MCF 10A (cell line): ENCODE measurements around the gene SLC38A3. TPM values are rescaled to one million over a fixed set of nuclear protein-coding genes. Genes with fewer than 3 reads are reported as not detected.

Experiments used
- BruUV-seq: library from RNA; stranded (reverse); fragments of 400-500 nt; replicated peaks from 2 replicates; lab custom pipeline; 2021; lab: Mats Ljungman, UMichigan
- CTCF ChIA-PET: fragments of 300-600 bp; sonication (Branson Sonifier 250); formaldehyde crosslinking; extraction: SDS; loops from one replicate; lab custom pipeline; 2021; ENCODE audit warnings: antibody characterized with exemption, inconsistent platforms; lab: Yijun Ruan, JAX
- POLR2A ChIA-PET: fragments of 300-600, 350-650 bp; sonication (Branson Sonifier 250); formaldehyde crosslinking; extraction: SDS; loops from one replicate; lab custom pipeline; 2020; ENCODE audit warnings: antibody characterized with exemption, inconsistent platforms; lab: Yijun Ruan, JAX
- DNase-seq: peaks from one replicate; pipeline ENCODE4 v3.0.0-alpha.2; 2018; ENCODE audit not compliant: unreplicated experiment
- H3K27ac Mint-ChIP-seq: one replicate; pipeline ENCODE4 v1.8.0; 2022; ENCODE audit warnings: mild to moderate bottlenecking, low read depth, mixed read lengths; ENCODE audit not compliant: unreplicated experiment
- H3K27me3 Mint-ChIP-seq: one replicate; pipeline ENCODE4 v1.8.0; 2022; ENCODE audit warnings: mixed read lengths; ENCODE audit not compliant: insufficient read depth, unreplicated experiment
- H3K36me3 Mint-ChIP-seq: one replicate; pipeline ENCODE4 v1.8.0; 2022; ENCODE audit warnings: mild to moderate bottlenecking, moderate library complexity, mixed read lengths; ENCODE audit not compliant: insufficient read depth, unreplicated experiment
- H3K4me1 Mint-ChIP-seq: one replicate; pipeline ENCODE4 v1.8.0; 2022; ENCODE audit warnings: mixed read lengths; ENCODE audit not compliant: insufficient read depth, unreplicated experiment
- H3K4me3 Mint-ChIP-seq: one replicate; pipeline ENCODE4 v1.8.0; 2022; ENCODE audit warnings: mild to moderate bottlenecking, moderate library complexity, mixed read lengths; ENCODE audit not compliant: unreplicated experiment
- H3K9me3 Mint-ChIP-seq: one replicate; pipeline ENCODE4 v1.8.0; 2022; ENCODE audit warnings: mixed read lengths; ENCODE audit not compliant: unreplicated experiment
- CTCF ChIP-seq: fragments of 200-600 bp; IDR thresholded peaks from one replicate; pipeline ENCODE4 v1.8.0; 2022; ENCODE audit warnings: antibody characterized with exemption, mild to moderate bottlenecking; ENCODE audit not compliant: unreplicated experiment
- intact Hi-C: fragments of 100-400 bp; cut with micrococcal nuclease; formaldehyde crosslinking; loops from 2 replicates; pipeline ENCODE4 v1.14.1; 2022
- total RNA-seq: library from RNA; stranded (reverse); gene quantifications from 2 replicates; pipeline ENCODE4 v1.2.3, GENCODE V29; 2022

The SLC38A3 gene
- total RNA-seq, 1 experiment from 2014 or later, result not detected

GRCh38 chr3:50156549-50157493 is 48.2 kb upstream of the SLC38A3 start:
- CTCF ChIA-PET, result interaction anchor here (0.6 to 2.6 kb wide), 10 partner anchors 8 to 69 kb away, joined by 3 to 11 read pairs (median 4); no protein-coding TSS in a partner anchor
- Mint-ChIP-seq H3K4me1 (peaks cover 56% of the 10 kb centered on the region), H3K4me3 (peak overlapping the region; percentile 84)

GRCh38 chr3:50157827-50158529 is 47.1 kb upstream of the SLC38A3 start:
- intact Hi-C loops, result loop anchor here (2.0 kb wide), 1 partner anchor 37 kb away; no protein-coding TSS in a partner anchor
- TSS peak; percentile 9 for BruUV-seq
- peak overlapping the region; percentile 84 for H3K4me3 Mint-ChIP-seq
- no peak for TF ChIP-seq CTCF
- DNase-seq, result peak; percentile 92
- peaks cover 24% of the 10 kb centered on the region for H3K36me3 Mint-ChIP-seq
- peak overlapping the region; percentile 81 for H3K27ac Mint-ChIP-seq
- peaks cover 64% of the 10 kb centered on the region for H3K4me1 Mint-ChIP-seq
- H3K9me3 Mint-ChIP-seq, result no peaks in the 10 kb centered on the region
- POLR2A ChIA-PET, result interaction anchor here (0.8 to 2.7 kb wide), 5 partner anchors 8 to 88 kb away, joined by 3 to 15 read pairs (median 5); no protein-coding TSS in a partner anchor
- H3K27me3 Mint-ChIP-seq, result no peaks in the 10 kb centered on the region
- CTCF ChIA-PET, result interaction anchor here (0.5 to 2.6 kb wide), 4 partner anchors 8 to 373 kb away, joined by 3 to 9 read pairs (median 4); no protein-coding TSS in a partner anchor

More at GRCh38 chr3:50156549-50157493, 48.2 kb upstream of the SLC38A3 start:
- POLR2A ChIA-PET, result interaction anchor here (0.8 to 2.7 kb wide), 12 partner anchors 8 to 163 kb away, joined by 3 to 17 read pairs (median 4); partner anchors contain the start of genes GNAI2 and RBM5
- Mint-ChIP-seq H3K27ac (peak overlapping the region; percentile 81), H3K36me3 (peaks cover 20% of the 10 kb centered on the region), H3K27me3 (no peaks in the 10 kb centered on the region), H3K9me3 (no peaks in the 10 kb centered on the region)
- no peak for TF ChIP-seq CTCF
- BruUV-seq, result TSS peak; percentile 88
- intact Hi-C loops, result loop anchor here (2.0 kb wide), 1 partner anchor 36 kb away; no protein-coding TSS in a partner anchor
- peak; percentile 66 for DNase-seq

- peak; percentile 26 for DNase-seq
- BruUV-seq, result no TSS peak
- H3K27ac Mint-ChIP-seq, result peak overlapping the region; percentile 81
- intact Hi-C loops, result no loop called here
- no peaks in the 10 kb centered on the region for H3K9me3 Mint-ChIP-seq
- POLR2A ChIA-PET, result interaction anchor here (1.4 to 2.7 kb wide), 3 partner anchors 9 to 39 kb away, joined by 3 to 15 read pairs (median 9); no protein-coding TSS in a partner anchor
- CTCF ChIA-PET, result interaction anchor here (0.5 to 1.3 kb wide), 3 partner anchors 9 to 374 kb away, joined by 3 to 6 read pairs (median 3); no protein-coding TSS in a partner anchor
- peaks cover 64% of the 10 kb centered on the region for H3K4me1 Mint-ChIP-seq
- peaks cover 31% of the 10 kb centered on the region for H3K36me3 Mint-ChIP-seq
- no peak for TF ChIP-seq CTCF
- peak overlapping the region; percentile 84 for H3K4me3 Mint-ChIP-seq
- no peaks in the 10 kb centered on the region for H3K27me3 Mint-ChIP-seq
Observed at GRCh38 chr3:50158530-50159146, 46.4 kb upstream of the SLC38A3 start.
